Measurements from ENCODE around the gene CHADL.
"Not testable (repeated sequence)": the region's sequence is repeated elsewhere in the genome, so short reads cannot be mapped to it uniquely, and the experiment has no call there.

Gene CHADL

GRCh38 chr22:41226723-41227655, 13.7 kb downstream of the CHADL start:
- no peak for DNase-seq

GRCh38 chr22:41223535-41223934, 17.2 kb downstream of the CHADL start:
- DNase-seq: no peak

- no peak for DNase-seq
Observed at GRCh38 chr22:41222846-41223507, 17.8 kb downstream of the CHADL start.

- peak; percentile 63 for DNase-seq
Observed at GRCh38 chr22:41217553-41218157, 23.1 kb downstream of the CHADL start.

GRCh38 chr22:41216984-41217383, 23.7 kb downstream of the CHADL start:
- no peak for DNase-seq

- no peak for DNase-seq
Observed at GRCh38 chr22:41215926-41216325, 24.8 kb downstream of the CHADL start.

GRCh38 chr22:41215409-41215808, 25.3 kb downstream of the CHADL start:
- no peak for DNase-seq

- DNase-seq: no peak
Observed at GRCh38 chr22:41206719-41207118, 34.0 kb downstream of the CHADL start.

GRCh38 chr22:41204992-41205900, 35.5 kb downstream of the CHADL start, which contains the start of gene L3MBTL2:
L3MBTL2 (plus strand) TSS chr22:41205312; CDS start chr22:41205363, 51 bp downstream.
- DNase-seq: peak; percentile 86

- no peak for DNase-seq
Observed at GRCh38 chr22:41204066-41204465, 36.7 kb downstream of the CHADL start.

GRCh38 chr22:41203118-41203517, 37.6 kb downstream of the CHADL start:
- DNase-seq: no peak

- no peak for DNase-seq
Observed at GRCh38 chr22:41201141-41201540, 39.6 kb downstream of the CHADL start.

- no peak for DNase-seq
Observed at GRCh38 chr22:41198027-41198580, 42.6 kb downstream of the CHADL start.

- DNase-seq: peak; percentile 34
Observed at GRCh38 chr22:41197038-41197972, 43.4 kb downstream of the CHADL start.

- DNase-seq: no peak
Observed at GRCh38 chr22:41193829-41194228, 46.9 kb downstream of the CHADL start.

GRCh38 chr22:41191467-41191866, 49.3 kb downstream of the CHADL start:
- DNase-seq: no peak

- no peak for DNase-seq
Observed at GRCh38 chr22:41184679-41185078, 56.1 kb downstream of the CHADL start.

GRCh38 chr22:41181349-41182241, 59.1 kb downstream of the CHADL start:
- DNase-seq: no peak

- no peak for DNase-seq
Observed at GRCh38 chr22:41180926-41181325, 59.8 kb downstream of the CHADL start.

- DNase-seq: not testable (repeated sequence)
Observed at GRCh38 chr22:41180362-41180761, 60.4 kb downstream of the CHADL start.

All from GF-D8 (cell line).